ENCODE measurements around the gene PACRG. TPM values are rescaled to one million over a fixed set of nuclear protein-coding genes. Genes with fewer than 3 reads are reported as not detected.

PACRG gene
- total RNA-seq, 1 experiment from 2014 or later, result not detected

DNA sequence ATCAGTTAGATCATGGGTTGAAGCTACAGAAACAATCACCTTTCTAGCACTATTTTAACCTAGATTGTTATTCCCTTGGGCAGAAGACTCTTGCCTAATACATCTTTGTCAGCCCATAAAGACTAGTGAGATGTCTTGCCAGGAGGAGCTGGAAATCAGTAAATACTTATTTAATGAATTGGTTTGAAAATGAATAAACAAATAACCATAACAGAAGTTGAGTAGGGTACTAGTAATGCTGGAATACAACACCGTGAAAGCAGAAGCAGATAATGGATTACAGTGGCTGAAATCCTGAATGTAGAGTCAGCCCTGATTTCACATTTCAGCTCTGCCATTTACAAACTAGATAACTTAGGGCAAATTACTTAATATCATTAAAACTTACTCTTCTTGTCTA lies 236.1 kb downstream of the PACRG start:
- intact Hi-C loops (cut with micrococcal nuclease; ENCODE audit: unreplicated experiment), result no loop called here
- no TSS peak for BruUV-seq (replicated peaks)
- POLR2A ChIA-PET, result no interaction called here
- no peak overlapping the region for H3K27ac Mint-ChIP-seq (ENCODE audit: unreplicated experiment)
- no peaks in the 10 kb centered on the region for H3K9me3 ChIP-seq
- H3K27me3 Mint-ChIP-seq (ENCODE audit: insufficient read depth, unreplicated experiment), result peaks cover 9% of the 10 kb centered on the region
- H3K36me3 ChIP-seq (ENCODE audit: control insufficient read depth, insufficient read depth, low read length), result no peaks in the 10 kb centered on the region
- no peaks in the 10 kb centered on the region for H3K4me1 Mint-ChIP-seq (ENCODE audit: low read depth, unreplicated experiment)
- no peaks in the 10 kb centered on the region for H3K36me3 Mint-ChIP-seq (ENCODE audit: insufficient read depth, unreplicated experiment)
- no peaks in the 10 kb centered on the region for H3K4me1 ChIP-seq
- H3K4me3 ChIP-seq (ENCODE audit: low read depth, low read length), result no peak overlapping the region
- no peak for DNase-seq
- H3K27me3 ChIP-seq (replicated peaks; ENCODE audit: control insufficient read depth, insufficient read depth, low read length), result no peaks in the 10 kb centered on the region
- H3K9me3 Mint-ChIP-seq (ENCODE audit: unreplicated experiment), result peaks cover 9% of the 10 kb centered on the region
- TF ChIP-seq, protein P1, sequence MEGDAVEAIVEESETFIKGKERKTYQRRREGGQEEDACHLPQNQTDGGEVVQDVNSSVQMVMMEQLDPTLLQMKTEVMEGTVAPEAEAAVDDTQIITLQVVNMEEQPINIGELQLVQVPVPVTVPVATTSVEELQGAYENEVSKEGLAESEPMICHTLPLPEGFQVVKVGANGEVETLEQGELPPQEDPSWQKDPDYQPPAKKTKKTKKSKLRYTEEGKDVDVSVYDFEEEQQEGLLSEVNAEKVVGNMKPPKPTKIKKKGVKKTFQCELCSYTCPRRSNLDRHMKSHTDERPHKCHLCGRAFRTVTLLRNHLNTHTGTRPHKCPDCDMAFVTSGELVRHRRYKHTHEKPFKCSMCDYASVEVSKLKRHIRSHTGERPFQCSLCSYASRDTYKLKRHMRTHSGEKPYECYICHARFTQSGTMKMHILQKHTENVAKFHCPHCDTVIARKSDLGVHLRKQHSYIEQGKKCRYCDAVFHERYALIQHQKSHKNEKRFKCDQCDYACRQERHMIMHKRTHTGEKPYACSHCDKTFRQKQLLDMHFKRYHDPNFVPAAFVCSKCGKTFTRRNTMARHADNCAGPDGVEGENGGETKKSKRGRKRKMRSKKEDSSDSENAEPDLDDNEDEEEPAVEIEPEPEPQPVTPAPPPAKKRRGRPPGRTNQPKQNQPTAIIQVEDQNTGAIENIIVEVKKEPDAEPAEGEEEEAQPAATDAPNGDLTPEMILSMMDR (IDR thresholded peaks at IDR 0.05; ENCODE audit: insufficient read depth in 1 of 2, low read depth in 1 of 2, low read length in 1 of 2, severe bottlenecking in 1 of 2, unreplicated experiment in 1 of 2), result no peak
- CTCF ChIA-PET, result no interaction called here
- no peak overlapping the region for H3K4me3 Mint-ChIP-seq (ENCODE audit: unreplicated experiment)

DNA sequence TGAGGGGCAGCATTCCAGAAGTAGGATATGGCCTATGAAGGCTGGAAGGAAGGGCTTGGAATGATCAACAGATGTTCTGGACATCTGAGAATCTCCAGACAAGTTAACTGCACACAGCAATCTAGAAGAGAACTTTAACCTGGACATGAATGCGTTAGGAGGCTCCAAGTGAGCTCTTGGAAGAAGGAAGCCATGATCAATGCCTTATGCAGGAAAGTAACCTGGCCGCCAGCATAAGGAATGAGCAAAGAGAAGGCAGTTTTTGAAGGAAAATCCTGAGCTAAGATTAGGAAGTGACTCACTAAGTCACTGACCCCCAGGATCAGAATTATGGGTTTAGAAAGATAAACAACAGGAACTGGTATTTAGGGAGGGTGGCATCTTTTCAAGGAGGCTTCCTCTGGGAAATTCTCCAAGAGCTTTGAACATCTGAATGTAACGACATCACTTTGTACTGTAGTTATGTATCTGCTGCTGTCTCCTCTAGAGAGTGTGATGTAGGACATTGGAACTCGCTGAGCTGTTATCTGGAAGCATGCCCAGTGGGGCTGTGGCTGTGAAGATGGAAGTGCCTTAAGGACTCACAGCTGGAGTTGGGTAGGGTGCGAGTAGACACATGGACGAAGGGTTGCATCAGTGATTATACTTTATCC lies 236.8 kb downstream of the PACRG start:
- H3K36me3 ChIP-seq (ENCODE audit: control insufficient read depth, insufficient read depth, low read length), result no peaks in the 10 kb centered on the region
- intact Hi-C loops (cut with micrococcal nuclease; ENCODE audit: unreplicated experiment), result no loop called here
- ChIA-PET POLR2A (no interaction called here), CTCF (no interaction called here)
- H3K4me3 ChIP-seq (ENCODE audit: low read depth, low read length), result no peak overlapping the region
- H3K9me3 ChIP-seq, result no peaks in the 10 kb centered on the region
- Mint-ChIP-seq H3K27me3 (ENCODE audit: insufficient read depth, unreplicated experiment) (peaks cover 8% of the 10 kb centered on the region), H3K9me3 (ENCODE audit: unreplicated experiment) (peaks cover 2% of the 10 kb centered on the region), H3K4me1 (ENCODE audit: low read depth, unreplicated experiment) (no peaks in the 10 kb centered on the region), H3K27ac (ENCODE audit: unreplicated experiment) (no peak overlapping the region), H3K4me3 (ENCODE audit: unreplicated experiment) (no peak overlapping the region), H3K36me3 (ENCODE audit: insufficient read depth, unreplicated experiment) (no peaks in the 10 kb centered on the region)
- no peak for DNase-seq
- H3K4me1 ChIP-seq, result no peaks in the 10 kb centered on the region
- TF ChIP-seq, protein P1 (IDR thresholded peaks at IDR 0.05; ENCODE audit: insufficient read depth in 1 of 2, low read depth in 1 of 2, low read length in 1 of 2, severe bottlenecking in 1 of 2, unreplicated experiment in 1 of 2), result no peak
- no peaks in the 10 kb centered on the region for H3K27me3 ChIP-seq (replicated peaks; ENCODE audit: control insufficient read depth, insufficient read depth, low read length)
- BruUV-seq (replicated peaks), result no TSS peak

- Mint-ChIP-seq H3K27ac (ENCODE audit: unreplicated experiment) (no peak overlapping the region), H3K4me1 (ENCODE audit: low read depth, unreplicated experiment) (no peaks in the 10 kb centered on the region), H3K27me3 (ENCODE audit: insufficient read depth, unreplicated experiment) (peaks cover 9% of the 10 kb centered on the region), H3K9me3 (ENCODE audit: unreplicated experiment) (no peaks in the 10 kb centered on the region), H3K4me3 (ENCODE audit: unreplicated experiment) (no peak overlapping the region), H3K36me3 (ENCODE audit: insufficient read depth, unreplicated experiment) (no peaks in the 10 kb centered on the region)
- H3K27me3 ChIP-seq (replicated peaks; ENCODE audit: control insufficient read depth, insufficient read depth, low read length), result no peaks in the 10 kb centered on the region
- intact Hi-C loops (cut with micrococcal nuclease; ENCODE audit: unreplicated experiment), result no loop called here
- no peaks in the 10 kb centered on the region for H3K36me3 ChIP-seq (ENCODE audit: control insufficient read depth, insufficient read depth, low read length)
- no peak overlapping the region for H3K4me3 ChIP-seq (ENCODE audit: low read depth, low read length)
- DNase-seq, result no peak
- ChIA-PET POLR2A (no interaction called here), CTCF (no interaction called here)
- TF ChIP-seq, protein P1 (IDR thresholded peaks at IDR 0.05; ENCODE audit: insufficient read depth in 1 of 2, low read depth in 1 of 2, low read length in 1 of 2, severe bottlenecking in 1 of 2, unreplicated experiment in 1 of 2), result no peak
- no TSS peak for BruUV-seq (replicated peaks)
- H3K4me1 ChIP-seq, result no peaks in the 10 kb centered on the region
- H3K9me3 ChIP-seq, result no peaks in the 10 kb centered on the region
These were observed 237.6 kb downstream of the PACRG start for GRCh38 chr6:162965366-162965765.

All from Caco-2 (cell line).